Measurements from ENCODE around the gene BTG1. TPM values are rescaled to one million over a fixed set of nuclear protein-coding genes. Genes with fewer than 3 reads are reported as not detected.

BTG1 gene
- total and polyA plus RNA-seq, 2 of the 4 experiments (the other 2 are of a cell fraction) = 3.8 to 33.5 TPM

- no peak for TF ChIP-seq RFX5 (IDR thresholded peaks at IDR 0.05; ENCODE audit: low read depth, low read length)
- TF ChIP-seq CTCF (conservative IDR thresholded peaks at IDR 0.05; ENCODE audit: low read depth, low read length) = no peak
- no peak for TF ChIP-seq SMC3 (IDR thresholded peaks at IDR 0.05; ENCODE audit: low read depth, low read length)
- no peak for TF ChIP-seq NFE2L2 (IDR thresholded peaks at IDR 0.05; ENCODE audit: low read depth, low read length)
- no peak for TF ChIP-seq RAD21 (IDR thresholded peaks at IDR 0.05; ENCODE audit: low read length)
- no peak for TF ChIP-seq POLR2A (IDR thresholded peaks at IDR 0.05; ENCODE audit: low read depth, low read length)
- no peak for TF ChIP-seq CEBPB (IDR thresholded peaks at IDR 0.05; ENCODE audit: low read depth, low read length)
- no peak for TF ChIP-seq CHD1 (IDR thresholded peaks at IDR 0.05; ENCODE audit: low read depth, low read length)
- no peak for TF ChIP-seq RCOR1 (IDR thresholded peaks at IDR 0.05; ENCODE audit: insufficient replicate concordance, low read length)
- no peak for TF ChIP-seq FOS (IDR thresholded peaks at IDR 0.05; ENCODE audit: low read depth, low read length)
- TF ChIP-seq, protein P1, sequence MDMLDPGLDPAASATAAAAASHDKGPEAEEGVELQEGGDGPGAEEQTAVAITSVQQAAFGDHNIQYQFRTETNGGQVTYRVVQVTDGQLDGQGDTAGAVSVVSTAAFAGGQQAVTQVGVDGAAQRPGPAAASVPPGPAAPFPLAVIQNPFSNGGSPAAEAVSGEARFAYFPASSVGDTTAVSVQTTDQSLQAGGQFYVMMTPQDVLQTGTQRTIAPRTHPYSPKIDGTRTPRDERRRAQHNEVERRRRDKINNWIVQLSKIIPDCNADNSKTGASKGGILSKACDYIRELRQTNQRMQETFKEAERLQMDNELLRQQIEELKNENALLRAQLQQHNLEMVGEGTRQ (IDR thresholded peaks at IDR 0.05; ENCODE audit: low read depth, low read length) = no peak
- no peak for TF ChIP-seq MAZ (IDR thresholded peaks at IDR 0.05; ENCODE audit: borderline replicate concordance, low read depth, low read length)
- no peak for TF ChIP-seq MXI1 (IDR thresholded peaks at IDR 0.05; ENCODE audit: borderline replicate concordance, low read depth, low read length)
- TF ChIP-seq BHLHE40 (IDR thresholded peaks at IDR 0.05; ENCODE audit: low read depth, low read length) = no peak
- no peak for TF ChIP-seq MAFK (IDR thresholded peaks at IDR 0.05; ENCODE audit: low read depth, low read length)
- no peak for TF ChIP-seq ELK1 (IDR thresholded peaks at IDR 0.05; ENCODE audit: borderline replicate concordance, low read depth, low read length)
- H3K23ac ChIP-seq (ENCODE audit: low read depth, low read length) = no peak overlapping the region
- no peak overlapping the region for H2BK20ac ChIP-seq (ENCODE audit: low read depth, low read length)
- no peak overlapping the region for H4K8ac ChIP-seq (ENCODE audit: low read depth in 2 of 2, low read length in 2 of 2)
- in situ Hi-C loops (cut with MboI; ENCODE audit: low sequenced_read_pairs) = loop anchor here (5.0 kb wide), 1 partner anchor 47 kb away; no protein-coding TSS in a partner anchor
- no peaks in the 10 kb centered on the region for H3K27me3 ChIP-seq (ENCODE audit: control insufficient read depth, insufficient read depth, low read length)
- no peak overlapping the region for H2BK15ac ChIP-seq (ENCODE audit: low read depth, low read length)
- peaks cover 8% of the 10 kb centered on the region; the same call in 1 of the 2 replicates for H3K9me1 ChIP-seq (ENCODE audit: insufficient read depth, low read length)
- H3K4me1 ChIP-seq (ENCODE audit: control insufficient read depth, insufficient read depth, low read length) = peaks cover 11% of the 10 kb centered on the region
- H3K4me3 ChIP-seq (ENCODE audit: insufficient read depth, low read depth, low read length) = no peak overlapping the region
- H3K36me3 ChIP-seq (ENCODE audit: control insufficient read depth, insufficient read depth, low read length) = no peaks in the 10 kb centered on the region; the same call in 1 of the 2 replicates
- H3K9ac ChIP-seq (ENCODE audit: low read depth, low read length) = no peak overlapping the region
- peak overlapping the region; percentile 16; the same call in 1 of the 2 replicates for H4K91ac ChIP-seq (ENCODE audit: insufficient read depth, low read depth, low read length)
- H3K79me1 ChIP-seq (ENCODE audit: low read depth in 1 of 2, low read length in 2 of 2) = peaks cover 22 to 77% of the 10 kb centered on the region in 2 experiments
- no peak for DNase-seq
- H3K18ac ChIP-seq (ENCODE audit: low read depth, low read length) = no peak overlapping the region
- H3K56ac ChIP-seq (ENCODE audit: extremely low read depth, insufficient read depth, low read length) = no peak overlapping the region
- POLR2A ChIA-PET (ENCODE audit: unreplicated experiment) = no interaction called here
- ATAC-seq (ENCODE audit: low read depth) = no peak
- H3K4ac ChIP-seq (ENCODE audit: low read depth, low read length) = no peak overlapping the region
- no peak overlapping the region for H2BK120ac ChIP-seq (ENCODE audit: low read depth, low read length)
- H3K27ac ChIP-seq (ENCODE audit: insufficient read depth, low read length) = no peak overlapping the region
- no TSS peak for BruUV-seq (replicated peaks)
- no peak overlapping the region for H2AK9ac ChIP-seq (replicated peaks; ENCODE audit: low read depth, low read length, poor library complexity)
- intact Hi-C loops (cut with micrococcal nuclease) = no loop called here
- H2AFZ ChIP-seq (replicated peaks; ENCODE audit: low read length, poor library complexity) = no peak overlapping the region
- dilution Hi-C loops (cut with HindIII; ENCODE audit: low sequenced_read_pairs, unreplicated experiment) = no loop called here
- no peaks in the 10 kb centered on the region for H3K9me3 ChIP-seq (ENCODE audit: control insufficient read depth, insufficient read depth, low read length)
- no peaks in the 10 kb centered on the region for H4K20me1 ChIP-seq (ENCODE audit: insufficient read depth, low read length)
- CTCF ChIA-PET = no interaction called here
- no CpG with 5 or more reads among the region's 2 CpGs for WGBS, 2 experiments (ENCODE audit: extremely low coverage in 2 of 2, insufficient read length in 1 of 2)
- H4K5ac ChIP-seq (ENCODE audit: low read depth, low read length) = no peak overlapping the region
- H2BK5ac ChIP-seq (ENCODE audit: low read depth, low read length, poor library complexity, severe bottlenecking) = no peak overlapping the region
- no peak overlapping the region for H3K4me2 ChIP-seq (ENCODE audit: low read depth, low read length)
- H3K14ac ChIP-seq (replicated peaks; ENCODE audit: low read depth, low read length) = no peak overlapping the region
- no peak overlapping the region for H2AK5ac ChIP-seq (ENCODE audit: low read depth, low read length)
These were observed 16.0 kb downstream of the BTG1 start for GRCh38 chr12:92129609-92130008.
